ENCODE measurements around the gene PAX7. TPM values are rescaled to one million over a fixed set of nuclear protein-coding genes. Genes with fewer than 3 reads are reported as not detected.

PAX7 gene
- total RNA-seq, 1 experiment from 2014 or later, result not detected

- Mint-ChIP-seq H3K36me3 (ENCODE audit: insufficient read depth, unreplicated experiment) (no peaks in the 10 kb centered on the region), H3K4me1 (ENCODE audit: insufficient read depth, unreplicated experiment) (no peaks in the 10 kb centered on the region), H3K4me3 (ENCODE audit: unreplicated experiment) (no peak overlapping the region), H3K9me3 (ENCODE audit: unreplicated experiment) (no peaks in the 10 kb centered on the region), H3K27me3 (ENCODE audit: insufficient read depth, unreplicated experiment) (peaks cover 56% of the 10 kb centered on the region), H3K27ac (ENCODE audit: low read depth, unreplicated experiment) (no peak overlapping the region)
- no peak for DNase-seq (ENCODE audit: unreplicated experiment)
- BruUV-seq (replicated peaks), result no TSS peak
- TF ChIP-seq CTCF (IDR thresholded peaks at IDR 0.05; ENCODE audit: unreplicated experiment), result no peak
- POLR2A ChIA-PET, result no interaction called here
- CTCF ChIA-PET, result interaction anchor here (0.9 kb wide), 1 partner anchor 89 kb away, joined by 3 read pairs; no protein-coding TSS in a partner anchor
- intact Hi-C loops (cut with micrococcal nuclease), result no loop called here
Measured at GRCh38 chr1:18726368-18726767, 95.7 kb downstream of the PAX7 start.

GRCh38 chr1:18727956-18728355 lies 97.3 kb downstream of the PAX7 start:
- BruUV-seq (replicated peaks), result no TSS peak
- Mint-ChIP-seq H3K27me3 (ENCODE audit: insufficient read depth, unreplicated experiment) (peaks cover 52% of the 10 kb centered on the region), H3K4me1 (ENCODE audit: insufficient read depth, unreplicated experiment) (no peaks in the 10 kb centered on the region), H3K36me3 (ENCODE audit: insufficient read depth, unreplicated experiment) (no peaks in the 10 kb centered on the region), H3K9me3 (ENCODE audit: unreplicated experiment) (no peaks in the 10 kb centered on the region), H3K27ac (ENCODE audit: low read depth, unreplicated experiment) (no peak overlapping the region), H3K4me3 (ENCODE audit: unreplicated experiment) (no peak overlapping the region)
- intact Hi-C loops (cut with micrococcal nuclease), result no loop called here
- CTCF ChIA-PET, result interaction anchor here (0.6 kb wide), 2 partner anchors 28 to 131 kb away, joined by 3 read pairs; no protein-coding TSS in a partner anchor
- POLR2A ChIA-PET, result interaction anchor here (0.6 kb wide), 1 partner anchor 511 kb away, joined by 3 read pairs; no protein-coding TSS in a partner anchor
- DNase-seq (ENCODE audit: unreplicated experiment), result no peak
- no peak for TF ChIP-seq CTCF (IDR thresholded peaks at IDR 0.05; ENCODE audit: unreplicated experiment)

- H3K9me3 Mint-ChIP-seq (ENCODE audit: unreplicated experiment), result no peaks in the 10 kb centered on the region
- no peak for TF ChIP-seq CTCF (IDR thresholded peaks at IDR 0.05; ENCODE audit: unreplicated experiment)
- no peaks in the 10 kb centered on the region for H3K4me1 Mint-ChIP-seq (ENCODE audit: insufficient read depth, unreplicated experiment)
- ChIA-PET CTCF (no interaction called here), POLR2A (no interaction called here)
- no peak overlapping the region for H3K27ac Mint-ChIP-seq (ENCODE audit: low read depth, unreplicated experiment)
- no peak for DNase-seq (ENCODE audit: unreplicated experiment)
- peaks cover 63% of the 10 kb centered on the region for H3K27me3 Mint-ChIP-seq (ENCODE audit: insufficient read depth, unreplicated experiment)
- no peaks in the 10 kb centered on the region for H3K36me3 Mint-ChIP-seq (ENCODE audit: insufficient read depth, unreplicated experiment)
- no TSS peak for BruUV-seq (replicated peaks)
- intact Hi-C loops (cut with micrococcal nuclease), result no loop called here
- no peak overlapping the region for H3K4me3 Mint-ChIP-seq (ENCODE audit: unreplicated experiment)
Measured at GRCh38 chr1:18730321-18730720, 99.7 kb downstream of the PAX7 start.

DNA sequence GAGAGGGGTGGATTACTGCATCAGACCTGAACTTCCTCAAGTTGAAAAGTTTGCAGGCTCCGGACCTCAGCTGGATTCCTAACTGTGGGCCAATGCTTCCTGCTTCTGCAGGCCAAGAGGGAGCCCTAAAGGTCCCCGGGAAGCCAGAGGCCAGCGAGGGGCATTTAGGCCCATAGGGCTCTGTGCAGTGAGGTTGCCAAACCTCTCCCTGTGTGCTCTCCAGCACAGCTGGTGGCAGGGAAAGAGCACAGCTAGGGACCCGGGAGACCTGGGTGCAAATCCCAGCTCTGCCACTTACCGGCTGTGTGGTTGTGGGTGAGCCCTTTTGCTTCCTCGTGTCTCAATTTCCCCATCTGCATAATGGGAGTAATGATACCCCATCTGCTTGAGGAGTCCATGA lies 100.5 kb downstream of the PAX7 start:
- H3K4me1 Mint-ChIP-seq (ENCODE audit: insufficient read depth, unreplicated experiment), result no peaks in the 10 kb centered on the region
- H3K9me3 Mint-ChIP-seq (ENCODE audit: unreplicated experiment), result no peaks in the 10 kb centered on the region
- ChIA-PET POLR2A (no interaction called here), CTCF (interaction anchor here (0.5 kb wide), 1 partner anchor 144 kb away, joined by 3 read pairs; no protein-coding TSS in a partner anchor)
- no peak for DNase-seq (ENCODE audit: unreplicated experiment)
- H3K4me3 Mint-ChIP-seq (ENCODE audit: unreplicated experiment), result no peak overlapping the region
- no peak overlapping the region for H3K27ac Mint-ChIP-seq (ENCODE audit: low read depth, unreplicated experiment)
- intact Hi-C loops (cut with micrococcal nuclease), result no loop called here
- TF ChIP-seq CTCF (IDR thresholded peaks at IDR 0.05; ENCODE audit: unreplicated experiment), result no peak
- BruUV-seq (replicated peaks), result no TSS peak
- no peaks in the 10 kb centered on the region for H3K36me3 Mint-ChIP-seq (ENCODE audit: insufficient read depth, unreplicated experiment)
- H3K27me3 Mint-ChIP-seq (ENCODE audit: insufficient read depth, unreplicated experiment), result peaks cover 58% of the 10 kb centered on the region

Data from MCF 10A (cell line).